Keratinocyte (primary cell): Measurements from ENCODE around the gene FTH1. TPM values are rescaled to one million over a fixed set of nuclear protein-coding genes. Genes with fewer than 3 reads are reported as not detected.

ENCODE experiments used
- DNase-seq: peaks from one replicate; pipeline ENCODE4 v3.0.0-alpha.2; 2011; ENCODE audit warnings: low read depth, missing footprints, low spot score
- FAIRE-seq: peaks from 2 replicates; lab custom pipeline; 2011; peaks lifted over from hg19 to GRCh38; lab: Jason Lieb, UNC
- H2AFZ ChIP-seq: 2 replicates; pipeline ENCODE4 v1.6.0; 2012; ENCODE audit warnings: low read length, control low read depth, inconsistent platforms; ENCODE audit not compliant: control insufficient read depth
- H3K27ac ChIP-seq: 2 replicates; pipeline ENCODE4 v1.5.1; 2011; ENCODE audit warnings: low read length; ENCODE audit not compliant: control insufficient read depth, insufficient read depth
- H3K27me3 ChIP-seq: 3 replicates; pipeline ENCODE4 v1.6.0; 2011; ENCODE audit warnings: low read length; ENCODE audit not compliant: control insufficient read depth, insufficient read depth; ENCODE audit errors: extremely low read depth
- H3K36me3 ChIP-seq, 2 experiments: 2 replicates in 1 of 2; 3 replicates in 1 of 2; pipeline ENCODE4 v1.5.1; 2011; ENCODE audit warnings: low read length in 2 of 2, mild to moderate bottlenecking in 1 of 2; ENCODE audit not compliant: control insufficient read depth in 2 of 2, insufficient read depth in 2 of 2; ENCODE audit errors: extremely low read depth in 1 of 2
- H3K4me1 ChIP-seq: 3 replicates; pipeline ENCODE4 v1.5.1; 2011; ENCODE audit warnings: low read length; ENCODE audit not compliant: control insufficient read depth, insufficient read depth; ENCODE audit errors: extremely low read depth
- H3K4me2 ChIP-seq: 3 replicates; pipeline ENCODE4 v1.6.0; 2011; ENCODE audit warnings: low read depth, low read length; ENCODE audit not compliant: control insufficient read depth, insufficient read depth; ENCODE audit errors: extremely low read depth
- H3K4me3 ChIP-seq, 3 experiments: fragments of 200-600 bp in 1 of 3; sonication (generic) in 1 of 3; 2 replicates in 2 of 3; 3 replicates in 1 of 3; pipeline ENCODE4 v1.5.1; 2011 to 2016; ENCODE audit warnings: low read length in 3 of 3, mild to moderate bottlenecking in 3 of 3, control low read depth in 2 of 3, inconsistent platforms in 1 of 3, low read depth in 1 of 3, mixed read lengths in 1 of 3, mixed run types in 1 of 3, moderate library complexity in 1 of 3; ENCODE audit not compliant: control insufficient read depth in 2 of 3, insufficient read depth in 2 of 3; ENCODE audit errors: extremely low read depth in 1 of 3
- H3K79me2 ChIP-seq: 2 replicates; pipeline ENCODE4 v1.6.0; 2012; ENCODE audit warnings: low read length; ENCODE audit not compliant: control insufficient read depth, insufficient read depth
- H3K9ac ChIP-seq: 3 replicates; pipeline ENCODE4 v1.6.0; 2011; ENCODE audit warnings: low read length; ENCODE audit not compliant: control insufficient read depth, insufficient read depth; ENCODE audit errors: extremely low read depth
- H3K9me1 ChIP-seq: 3 replicates; pipeline ENCODE4 v1.6.0; 2011; ENCODE audit warnings: low read length; ENCODE audit not compliant: control insufficient read depth, insufficient read depth; ENCODE audit errors: extremely low read depth
- H3K9me3 ChIP-seq: 2 replicates; pipeline ENCODE4 v1.5.1; 2012; ENCODE audit warnings: low read depth, low read length; ENCODE audit not compliant: control insufficient read depth
- H4K20me1 ChIP-seq: 3 replicates; pipeline ENCODE4 v1.6.0; 2011; ENCODE audit warnings: low read length; ENCODE audit not compliant: control insufficient read depth, insufficient read depth; ENCODE audit errors: extremely low read depth
- EZH2 ChIP-seq: IDR thresholded peaks from one replicate; pipeline ENCODE4 v1.6.1; 2012; ENCODE audit warnings: inconsistent platforms, mild to moderate bottlenecking, low read length, moderate library complexity
- dilution Hi-C: fragments of 300-500 bp; cut with MboI; formaldehyde crosslinking; loops from one replicate; pipeline ENCODE4 v1.7.0; 2020; ENCODE audit warnings: low sequenced_read_pairs; ENCODE audit not compliant: extremely low pct_ligation_motif_present
- polyA plus RNA-seq, 5 experiments: library from polyadenylated mRNA; depleted of rRNA in 3 of 5; stranded (reverse) in 3 of 5; stranded (forward) in 1 of 5; unstranded in 1 of 5; fragments of >200 nt; gene quantifications; 1 replicate in 1 of 5; 2 replicates in 3 of 5; 3 replicates in 1 of 5; pipeline versions ENCODE4 v1.2.1 to v1.2.3, GENCODE V29; 2011 to 2012; ENCODE audit warnings: missing spikeins in 2 of 5, low read depth in 1 of 5, low replicate concordance in 1 of 5
- TF ChIP-seq, protein P1 (sequence below), 3 experiments: IDR thresholded peaks in 1 of 3; conservative IDR thresholded peaks in 1 of 3; optimal IDR thresholded peaks in 1 of 3; 2 replicates in 2 of 3; 3 replicates in 1 of 3; pipeline versions ENCODE3 to v1.5.1; 2011; ENCODE audit warnings: low read length in 3 of 3, mild to moderate bottlenecking in 3 of 3, moderate library complexity in 2 of 3, control low read depth in 1 of 3, inconsistent platforms in 1 of 3; ENCODE audit not compliant: insufficient read depth in 2 of 3; ENCODE audit errors: extremely low read depth in 1 of 3

Gene FTH1
- polyA plus RNA-seq, 1 donor (not counting 4 experiments of a cell fraction or from before 2014, with no cell fraction given): 1,058 TPM

DNA sequence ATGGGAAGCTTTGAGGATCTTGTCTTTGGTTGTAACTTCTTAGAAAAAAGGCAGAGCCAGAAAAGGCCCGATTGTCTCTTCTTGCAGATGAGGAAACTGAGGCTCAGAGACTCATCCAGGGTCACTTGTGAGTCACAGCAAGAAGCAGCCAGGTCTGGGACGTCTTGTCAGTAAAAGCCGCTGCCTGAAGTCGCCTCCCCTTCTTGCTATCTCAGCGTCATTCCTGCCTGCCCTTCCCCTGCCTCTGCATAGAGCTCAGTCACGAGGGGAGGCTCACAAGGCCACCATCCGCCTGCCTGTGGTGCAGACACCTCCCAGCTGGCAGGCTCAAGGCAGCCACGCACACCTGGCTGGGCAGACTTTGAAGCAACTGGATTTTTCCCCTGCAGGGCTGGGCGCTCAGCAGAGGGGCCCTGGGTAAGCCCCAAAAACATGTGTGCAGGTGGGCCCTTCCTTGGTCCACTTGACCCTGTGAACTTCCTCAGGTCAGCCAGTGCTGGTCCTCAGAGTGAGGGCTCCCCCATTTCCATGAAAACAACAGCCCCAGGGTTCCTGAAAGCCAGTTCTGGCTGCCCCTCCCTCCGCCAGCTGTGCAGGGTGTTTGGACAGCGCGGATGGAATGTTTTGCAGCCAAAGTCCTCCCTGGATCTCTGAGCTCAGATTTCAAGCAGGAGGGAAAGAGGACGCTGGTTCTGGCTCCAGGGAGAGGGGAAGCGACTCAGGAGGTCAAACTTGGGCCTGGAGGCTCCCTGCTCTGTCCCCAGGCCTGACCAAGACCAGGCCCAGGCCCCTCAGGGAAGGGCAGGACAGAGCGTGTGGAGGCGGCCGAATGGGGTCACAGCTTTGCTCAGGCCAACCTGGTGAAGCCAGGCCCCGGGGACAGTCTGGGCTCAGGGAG lies 44.0 kb downstream of the FTH1 start:
- no peak overlapping the region for H3K9ac ChIP-seq
- no peaks in the 10 kb centered on the region for H3K9me3 ChIP-seq
- H2AFZ ChIP-seq: no peak overlapping the region
- no peaks in the 10 kb centered on the region for H3K36me3 ChIP-seq
- H4K20me1 ChIP-seq: no peaks in the 10 kb centered on the region
- H3K27ac ChIP-seq: no peak overlapping the region
- TF ChIP-seq, protein P1, sequence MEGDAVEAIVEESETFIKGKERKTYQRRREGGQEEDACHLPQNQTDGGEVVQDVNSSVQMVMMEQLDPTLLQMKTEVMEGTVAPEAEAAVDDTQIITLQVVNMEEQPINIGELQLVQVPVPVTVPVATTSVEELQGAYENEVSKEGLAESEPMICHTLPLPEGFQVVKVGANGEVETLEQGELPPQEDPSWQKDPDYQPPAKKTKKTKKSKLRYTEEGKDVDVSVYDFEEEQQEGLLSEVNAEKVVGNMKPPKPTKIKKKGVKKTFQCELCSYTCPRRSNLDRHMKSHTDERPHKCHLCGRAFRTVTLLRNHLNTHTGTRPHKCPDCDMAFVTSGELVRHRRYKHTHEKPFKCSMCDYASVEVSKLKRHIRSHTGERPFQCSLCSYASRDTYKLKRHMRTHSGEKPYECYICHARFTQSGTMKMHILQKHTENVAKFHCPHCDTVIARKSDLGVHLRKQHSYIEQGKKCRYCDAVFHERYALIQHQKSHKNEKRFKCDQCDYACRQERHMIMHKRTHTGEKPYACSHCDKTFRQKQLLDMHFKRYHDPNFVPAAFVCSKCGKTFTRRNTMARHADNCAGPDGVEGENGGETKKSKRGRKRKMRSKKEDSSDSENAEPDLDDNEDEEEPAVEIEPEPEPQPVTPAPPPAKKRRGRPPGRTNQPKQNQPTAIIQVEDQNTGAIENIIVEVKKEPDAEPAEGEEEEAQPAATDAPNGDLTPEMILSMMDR (optimal IDR thresholded peaks at IDR 0.05 in 1 of 3, IDR thresholded peaks at IDR 0.05 in 1 of 3, conservative IDR thresholded peaks at IDR 0.05 in 1 of 3; ENCODE audit: extremely low read depth in 1 of 3, insufficient read depth in 2 of 3, low read length in 3 of 3): no peak
- no peak for TF ChIP-seq EZH2
- DNase-seq: no peak
- dilution Hi-C loops: loop anchor here (25.0 kb wide), 1 partner anchor 164 kb away; no protein-coding TSS in a partner anchor
- H3K79me2 ChIP-seq: no peaks in the 10 kb centered on the region
- no peak for FAIRE-seq
- H3K4me1 ChIP-seq: no peaks in the 10 kb centered on the region
- no peak overlapping the region for H3K4me2 ChIP-seq
- no peak overlapping the region for H3K4me3 ChIP-seq
- peaks cover 43% of the 10 kb centered on the region for H3K27me3 ChIP-seq
- no peaks in the 10 kb centered on the region for H3K9me1 ChIP-seq

DNA sequence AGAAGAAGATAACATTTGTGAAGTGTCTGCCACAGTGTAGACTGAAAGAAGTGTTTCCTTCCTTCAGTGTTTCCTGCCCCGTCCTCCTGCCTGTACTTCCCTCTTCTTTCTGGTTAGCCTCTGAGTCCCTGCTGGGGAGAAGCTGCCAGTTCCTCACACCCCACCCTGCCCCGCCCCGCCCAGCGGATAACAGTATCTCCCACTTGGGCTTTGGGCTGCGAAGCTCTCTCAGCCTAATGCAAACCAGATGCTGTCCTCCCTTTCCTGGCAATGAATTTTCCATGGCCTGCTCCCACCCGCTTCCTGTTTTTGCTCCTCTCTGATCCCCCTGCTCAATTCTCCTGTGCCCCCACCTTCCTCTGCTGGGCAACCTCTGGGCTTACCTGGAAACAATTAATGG lies 44.9 kb downstream of the FTH1 start:
- peaks cover 51% of the 10 kb centered on the region for H3K27me3 ChIP-seq
- no peaks in the 10 kb centered on the region for H3K4me1 ChIP-seq
- H3K27ac ChIP-seq: no peak overlapping the region
- H3K36me3 ChIP-seq: no peaks in the 10 kb centered on the region
- no peak overlapping the region for H3K4me2 ChIP-seq
- DNase-seq (no peak), FAIRE-seq (no peak)
- H3K9me3 ChIP-seq: no peaks in the 10 kb centered on the region
- no peak overlapping the region for H3K4me3 ChIP-seq
- H3K9me1 ChIP-seq: no peaks in the 10 kb centered on the region
- no peaks in the 10 kb centered on the region for H4K20me1 ChIP-seq
- dilution Hi-C loops: loop anchor here (25.0 kb wide), 1 partner anchor 165 kb away; no protein-coding TSS in a partner anchor
- no peak overlapping the region for H3K9ac ChIP-seq
- TF ChIP-seq EZH2: no peak
- TF ChIP-seq, protein P1 (optimal IDR thresholded peaks at IDR 0.05 in 1 of 3, IDR thresholded peaks at IDR 0.05 in 1 of 3, conservative IDR thresholded peaks at IDR 0.05 in 1 of 3; ENCODE audit: extremely low read depth in 1 of 3, insufficient read depth in 2 of 3, low read length in 3 of 3): no peak
- H3K79me2 ChIP-seq: no peaks in the 10 kb centered on the region
- H2AFZ ChIP-seq: no peak overlapping the region
